GM23248 (cell line): ENCODE data around the gene IQCM. TPM values are rescaled to one million over a fixed set of nuclear protein-coding genes. Genes with fewer than 3 reads are reported as not detected.
A peak's percentile ranks its signal among the peaks of the same experiment; 100 is the strongest.
"Not testable (repeated sequence)": the region's sequence is repeated elsewhere in the genome, so short reads cannot be mapped to it uniquely, and the experiment has no call there.

ENCODE experiments used
- DNase-seq: peaks from one replicate; pipeline ENCODE4 v3.0.0-alpha.2; 2015
- H2AFZ ChIP-seq: fragments of 200-600 bp; sonication (generic); 2 replicates; pipeline ENCODE4 v1.6.1; 2016; ENCODE audit warnings: antibody characterized with exemption
- H3F3A ChIP-seq: fragments of 200-600 bp; sonication (generic); 2 replicates; pipeline ENCODE4 v1.6.1; 2016; ENCODE audit warnings: mild to moderate bottlenecking, antibody characterized with exemption, mixed run types; ENCODE audit not compliant: insufficient read depth
- H3K27ac ChIP-seq: fragments of 200-600 bp; sonication (generic); 2 replicates; pipeline ENCODE4 v1.5.1; 2016; ENCODE audit warnings: mild to moderate bottlenecking
- H3K27me3 ChIP-seq: fragments of 200-600 bp; sonication (generic); replicated peaks from 2 replicates; pipeline ENCODE4 v1.6.1; 2016; ENCODE audit warnings: mild to moderate bottlenecking; ENCODE audit not compliant: insufficient read depth
- H3K36me3 ChIP-seq: fragments of 200-600 bp; sonication (generic); 2 replicates; pipeline ENCODE4 v1.6.1; 2016; ENCODE audit warnings: low read depth, mild to moderate bottlenecking
- H3K4me1 ChIP-seq: fragments of 200-600 bp; sonication (generic); 2 replicates; pipeline ENCODE4 v1.6.1; 2016; ENCODE audit warnings: mild to moderate bottlenecking; ENCODE audit not compliant: insufficient read depth
- H3K4me2 ChIP-seq: fragments of 200-600 bp; sonication (generic); one replicate; pipeline ENCODE4 v1.6.1; 2016; ENCODE audit warnings: mild to moderate bottlenecking; ENCODE audit not compliant: unreplicated experiment
- H3K4me3 ChIP-seq: fragments of 200-600 bp; sonication (generic); 2 replicates; pipeline ENCODE4 v1.5.1; 2016; ENCODE audit warnings: mild to moderate bottlenecking
- H3K79me2 ChIP-seq: fragments of 200-600 bp; sonication (generic); 2 replicates; pipeline ENCODE4 v1.6.1; 2016; ENCODE audit warnings: mild to moderate bottlenecking; ENCODE audit not compliant: insufficient read depth
- H3K9ac ChIP-seq: fragments of 200-600 bp; sonication (generic); 2 replicates; pipeline ENCODE4 v1.6.1; 2016; ENCODE audit warnings: mild to moderate bottlenecking
- H3K9me2 ChIP-seq: fragments of 200-600 bp; sonication (generic); 2 replicates; pipeline ENCODE4 v1.6.1; 2016; ENCODE audit warnings: mixed run types, mild to moderate bottlenecking, moderate library complexity; ENCODE audit not compliant: insufficient read depth
- H3K9me3 ChIP-seq: fragments of 200-600 bp; sonication (generic); one replicate; pipeline ENCODE4 v1.6.1; 2017; ENCODE audit warnings: low read depth
- H4K20me1 ChIP-seq: fragments of 200-600 bp; sonication (generic); 2 replicates; pipeline ENCODE4 v1.6.0; 2016; ENCODE audit not compliant: insufficient read depth
- EZH2 ChIP-seq: fragments of 200-600 bp; sonication (generic); IDR thresholded peaks from 2 replicates; pipeline ENCODE4 v1.6.1; 2018; ENCODE audit warnings: antibody characterized with exemption, mild to moderate bottlenecking; ENCODE audit not compliant: insufficient read depth, poor library complexity, severe bottlenecking
- EZH2phosphoT487 ChIP-seq: fragments of 200-600 bp; sonication (generic); IDR thresholded peaks from 2 replicates; pipeline ENCODE4 v1.6.1; 2018; ENCODE audit warnings: antibody characterized with exemption, moderate library complexity, mild to moderate bottlenecking, low read depth; ENCODE audit not compliant: insufficient read depth
- whole genome bisulfite sequencing, 2 experiments: methylation state at CpG; one replicate each; pipeline ENCODE4 v1.1.6; 2015 to 2017; ENCODE audit warnings: low lambda C conversion rate in 2 of 2, low coverage in 1 of 2; ENCODE audit errors: missing lambda C conversion rate in 2 of 2; 5-methylcytosine and 5-hydroxymethylcytosine counted together
- in situ Hi-C: fragments of 300-500 bp; cut with MboI; formaldehyde crosslinking; loops from 2 replicates; pipeline ENCODE4 v1.15.0; 2020
- polyA plus RNA-seq: library from polyadenylated mRNA; unstranded; fragments of >200 nt; fragmentation: Nextera tagmentation; extraction: Ambion mirVana; gene quantifications from 2 replicates; pipeline ENCODE4 v1.2.1, GENCODE V29; 2016
- total RNA-seq: library from RNA; depleted of rRNA; stranded (reverse); fragments of >200 nt; shearing (Covaris generic); gene quantifications from 2 replicates; pipeline ENCODE4 v1.2.3, GENCODE V29; 2014

Gene IQCM
- total and polyA plus RNA-seq, 2 experiments from 2014 or later: 0.11 TPM; not detected in 1

DNA sequence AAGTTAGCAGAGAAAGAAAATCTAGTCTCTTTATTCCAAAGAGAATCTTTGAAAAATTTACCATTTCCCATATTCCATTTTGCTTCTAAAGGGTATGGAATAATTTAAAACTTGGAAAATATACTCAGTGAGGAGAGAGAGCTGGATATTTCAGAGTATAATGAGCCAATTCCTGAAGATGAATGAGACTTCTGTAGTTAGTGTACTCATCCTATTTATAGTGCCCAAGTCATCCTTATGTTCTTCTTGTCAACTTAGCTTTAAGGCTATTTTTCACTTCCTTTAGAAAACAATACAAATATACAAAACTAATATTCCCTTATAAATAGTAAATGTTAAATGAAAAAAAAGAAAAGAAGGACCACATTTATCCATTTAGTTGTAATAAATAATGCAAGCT, 302.6 kb downstream of the IQCM start:
- no peak overlapping the region for H3K4me3 ChIP-seq
- no peaks in the 10 kb centered on the region for H3K9me3 ChIP-seq
- H3K27me3 ChIP-seq: no peaks in the 10 kb centered on the region
- H3K27ac ChIP-seq: no peak overlapping the region
- no peak for DNase-seq
- H2AFZ ChIP-seq: 0 out of 2 replicates have a peak overlapping the region, but pooled peaks have one; percentile 3
- H3K4me1 ChIP-seq: no peaks in the 10 kb centered on the region
- H3K79me2 ChIP-seq: no peaks in the 10 kb centered on the region
- TF ChIP-seq EZH2 (no peak), EZH2phosphoT487 (no peak)
- H4K20me1 ChIP-seq: no peaks in the 10 kb centered on the region
- in situ Hi-C loops: no loop called here
- H3K4me2 ChIP-seq: no peak overlapping the region
- H3K36me3 ChIP-seq: no peaks in the 10 kb centered on the region
- no peaks in the 10 kb centered on the region for H3K9me2 ChIP-seq
- no peak overlapping the region for H3K9ac ChIP-seq
- H3F3A ChIP-seq: no peaks in the 10 kb centered on the region

DNA sequence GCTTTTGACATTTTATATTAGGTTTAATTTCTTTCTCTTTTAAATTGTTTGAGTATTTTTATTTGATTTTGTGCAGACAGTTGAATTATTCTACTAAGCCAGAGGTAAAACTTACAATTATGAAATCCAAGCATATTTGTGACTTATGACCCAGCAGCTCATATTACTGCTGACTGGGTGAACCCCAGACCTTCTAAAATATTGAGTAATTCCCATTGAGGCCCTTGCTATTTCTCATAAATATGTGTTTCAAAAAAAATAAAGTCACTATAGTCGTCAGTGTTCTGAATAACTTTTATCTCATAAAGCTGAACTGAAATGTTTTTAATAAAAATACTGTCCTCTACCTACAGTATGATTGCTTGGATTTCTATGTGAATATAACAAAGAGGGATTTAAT, 303.1 kb downstream of the IQCM start:
- Histone ChIP-seq H3F3A (no peaks in the 10 kb centered on the region), H3K9me3 (no peaks in the 10 kb centered on the region), H3K27me3 (no peaks in the 10 kb centered on the region), H3K9ac (no peak overlapping the region), H3K36me3 (no peaks in the 10 kb centered on the region), H3K4me2 (no peak overlapping the region), H4K20me1 (no peaks in the 10 kb centered on the region), H3K27ac (no peak overlapping the region), H2AFZ (0 out of 2 replicates have a peak overlapping the region, but pooled peaks have one; percentile 3), H3K4me1 (no peaks in the 10 kb centered on the region), H3K79me2 (no peaks in the 10 kb centered on the region), H3K9me2 (no peaks in the 10 kb centered on the region), H3K4me3 (no peak overlapping the region)
- in situ Hi-C loops: no loop called here
- WGBS, 2 experiments: 24 to 28% methylated on average over 1 of the region's 1 CpG
- TF ChIP-seq EZH2 (no peak), EZH2phosphoT487 (no peak)
- DNase-seq: no peak

- Histone ChIP-seq H3K4me1 (no peaks in the 10 kb centered on the region), H3K27ac (no peak overlapping the region), H3K27me3 (no peaks in the 10 kb centered on the region), H4K20me1 (no peaks in the 10 kb centered on the region), H3K9me3 (no peaks in the 10 kb centered on the region), H3K36me3 (no peaks in the 10 kb centered on the region), H3F3A (no peaks in the 10 kb centered on the region), H3K9ac (no peak overlapping the region), H3K4me2 (no peak overlapping the region), H2AFZ (no peak overlapping the region), H3K9me2 (no peaks in the 10 kb centered on the region), H3K79me2 (no peaks in the 10 kb centered on the region), H3K4me3 (no peak overlapping the region)
- TF ChIP-seq EZH2phosphoT487 (no peak), EZH2 (no peak)
- 91 to 94% methylated on average over 2 of the region's 2 CpGs for WGBS, 2 experiments
- in situ Hi-C loops: no loop called here
- no peak for DNase-seq
Observed at GRCh38 chr4:149511558-149512298, 303.9 kb downstream of the IQCM start.

DNA sequence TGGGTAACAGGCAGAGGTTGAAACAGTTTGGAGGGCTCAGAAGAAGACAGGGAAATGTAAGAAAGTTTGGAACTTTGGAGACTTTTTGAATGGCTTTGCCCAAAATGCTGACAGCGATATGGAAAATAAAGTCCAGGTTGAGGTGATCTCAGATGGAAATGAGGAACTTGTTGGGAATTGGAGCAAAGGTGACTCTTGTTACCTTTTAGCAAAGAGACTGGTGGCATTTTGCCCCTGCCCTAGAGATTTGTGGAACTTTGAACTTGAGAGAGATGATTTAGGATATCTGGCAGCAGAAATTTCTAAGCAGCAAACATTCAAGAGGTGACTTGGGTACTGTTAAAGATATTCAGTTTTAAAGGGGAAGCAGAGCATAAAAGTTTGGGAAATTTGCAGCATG, 308.3 kb downstream of the IQCM start:
- in situ Hi-C loops, H3K4me2 ChIP-seq: not testable (repeated sequence)
- 86 to 94% methylated on average over 1 of the region's 1 CpG for WGBS, 2 experiments

DNA sequence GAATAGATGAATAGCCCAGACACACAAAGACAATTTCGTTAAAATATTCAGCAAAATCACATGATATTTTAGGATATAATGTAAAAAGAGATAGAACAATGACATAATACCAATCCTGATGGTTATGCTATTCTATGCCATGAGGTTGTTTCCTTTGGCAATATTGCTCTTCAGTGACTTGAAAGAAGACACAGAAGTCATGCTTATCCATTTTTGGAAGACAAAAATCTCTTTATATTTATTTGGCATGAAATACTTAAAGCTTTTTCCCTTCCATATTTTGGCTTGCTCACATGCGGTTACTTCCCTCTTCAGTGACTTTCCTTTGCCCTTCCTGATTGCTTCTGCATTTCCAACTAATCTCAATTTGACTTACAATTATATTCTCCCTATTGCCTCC, 314.8 kb downstream of the IQCM start:
- 76 to 77% methylated on average over 2 of the region's 2 CpGs for WGBS, 2 experiments
- in situ Hi-C loops: no loop called here
- H3K27ac ChIP-seq: no peak overlapping the region

More for the DNA sequence above, 308.3 kb downstream of the IQCM start:
- not testable (repeated sequence) for H4K20me1 ChIP-seq, H3K79me2 ChIP-seq, H3K9me2 ChIP-seq, H3K4me3 ChIP-seq, H3K27ac ChIP-seq, H3K4me1 ChIP-seq, DNase-seq, H3K9ac ChIP-seq, H3K36me3 ChIP-seq, H3F3A ChIP-seq, H2AFZ ChIP-seq, H3K27me3 ChIP-seq, H3K9me3 ChIP-seq

More for the DNA sequence above, 314.8 kb downstream of the IQCM start:
- Histone ChIP-seq H2AFZ (no peak overlapping the region), H3K9me3 (no peaks in the 10 kb centered on the region), H3F3A (no peaks in the 10 kb centered on the region), H3K36me3 (no peaks in the 10 kb centered on the region), H3K9me2 (no peaks in the 10 kb centered on the region), H3K79me2 (no peaks in the 10 kb centered on the region), H3K4me1 (no peaks in the 10 kb centered on the region), H4K20me1 (no peaks in the 10 kb centered on the region), H3K27me3 (no peaks in the 10 kb centered on the region), H3K9ac (no peak overlapping the region), H3K4me3 (no peak overlapping the region), H3K4me2 (no peak overlapping the region)
- DNase-seq: no peak
- TF ChIP-seq EZH2phosphoT487 (no peak), EZH2 (no peak)
